ENCODE results near the gene ALG8. TPM values are rescaled to one million over a fixed set of nuclear protein-coding genes. Genes with fewer than 3 reads are reported as not detected.

Gene ALG8
- total and polyA plus RNA-seq, 2 of the 8 experiments (the other 6 are each of a cell fraction or from before 2014, with no cell fraction given): 66.7 to 84.3 TPM

GRCh38 chr11:78150754-78151153 is 11.3 kb upstream of the ALG8 start:
- Histone ChIP-seq H3K79me2 (ENCODE audit: control insufficient read depth in 1 of 2, insufficient read depth in 2 of 2, low read length in 2 of 2) (no peaks in the 10 kb centered on the region), H4K5ac (ENCODE audit: insufficient read length, low read depth, low read length) (no peak overlapping the region), H3K79me1 (ENCODE audit: low read depth, low read length) (no peaks in the 10 kb centered on the region), H3K36me3 (ENCODE audit: control insufficient read depth in 2 of 4, insufficient read depth in 4 of 4, low read length in 3 of 4) (no peaks in the 10 kb centered on the region), H3K4me2 (ENCODE audit: insufficient read depth in 1 of 2, low read depth in 2 of 2, low read length in 2 of 2) (no peak overlapping the region), H3K56ac (replicated peaks; ENCODE audit: insufficient read length, low read depth, low read length) (no peak overlapping the region), H2BK20ac (ENCODE audit: low read length) (no peak overlapping the region), H3K14ac (ENCODE audit: insufficient read length) (no peak overlapping the region), H2BK5ac (ENCODE audit: low read depth, low read length) (no peak overlapping the region), H3K9ac (replicated peaks in 1 of 4; ENCODE audit: extremely low read depth in 1 of 4, low read depth in 3 of 4, low read length in 3 of 4) (no peak overlapping the region), H3K27me3 (replicated peaks in 1 of 4; ENCODE audit: control insufficient read depth in 3 of 4, extremely low read depth in 1 of 4, insufficient read depth in 3 of 4, low read length in 3 of 4) (no peaks in the 10 kb centered on the region), H3K9me3 (ENCODE audit: insufficient read depth in 2 of 2, low read depth in 1 of 2, low read length in 1 of 2) (no peaks in the 10 kb centered on the region), H3K23ac (ENCODE audit: insufficient read length) (no peak overlapping the region), H3K18ac (ENCODE audit: extremely low read depth, low read length) (no peak overlapping the region), H3K27ac (ENCODE audit: low read depth, low read length) (no peak overlapping the region), H2BK15ac (ENCODE audit: low read length) (no peak overlapping the region), H4K20me1 (replicated peaks in 1 of 2; ENCODE audit: control insufficient read depth in 1 of 2, insufficient read depth in 2 of 2, low read length in 2 of 2) (no peaks in the 10 kb centered on the region), H3K4me3 (ENCODE audit: extremely low read depth in 1 of 4, insufficient read depth in 2 of 4, low read depth in 3 of 4, low read length in 4 of 4) (no peak overlapping the region), H2AK5ac (ENCODE audit: low read depth, low read length) (no peak overlapping the region), H2BK12ac (ENCODE audit: low read depth, low read length) (no peak overlapping the region), H3K4ac (replicated peaks; ENCODE audit: insufficient read length, low read depth, low read length) (no peak overlapping the region), H4K8ac (ENCODE audit: extremely low read depth, insufficient read depth, low read length) (no peak overlapping the region), H4K91ac (replicated peaks; ENCODE audit: insufficient read length, low read length) (no peak overlapping the region), H3K23me2 (ENCODE audit: low read depth, low read length) (no peaks in the 10 kb centered on the region), H3K4me1 (replicated peaks in 1 of 4; ENCODE audit: control insufficient read depth in 3 of 4, insufficient read depth in 4 of 4, low read length in 3 of 4) (peaks cover 0 to 6% (median 0%) of the 10 kb centered on the region in 4 experiments; a peak in 2 of 7 replicates), H2AFZ (ENCODE audit: low read length) (no peak overlapping the region), H2BK120ac (replicated peaks; ENCODE audit: low read depth, low read length) (no peak overlapping the region)
- no peak for TF ChIP-seq KDM5A (IDR thresholded peaks at IDR 0.05; ENCODE audit: low read length)
- TF ChIP-seq ASH2L (IDR thresholded peaks at IDR 0.05; ENCODE audit: low read length): no peak
- TF ChIP-seq EGR1 (IDR thresholded peaks at IDR 0.05; ENCODE audit: borderline replicate concordance, low read depth, low read length): no peak
- no peak for TF ChIP-seq TAF1 (IDR thresholded peaks at IDR 0.05; ENCODE audit: low read depth, low read length)
- TF ChIP-seq SP1 (IDR thresholded peaks at IDR 0.05; ENCODE audit: low read depth, low read length): no peak
- ChIA-PET POLR2A (ENCODE audit: partially characterized antibody) (interaction anchor here (0.6 to 1.1 kb wide), 2 partner anchors 10 to 11 kb away, joined by 4 read pairs; partner anchors contain the start of gene ALG8), CTCF (ENCODE audit: partially characterized antibody) (no interaction called here)
- DNase-seq (ENCODE audit: low read depth in 1 of 2, low spot score in 2 of 2): no peak
- no peak for FAIRE-seq
